WTC11 (cell line): Measurements from ENCODE around the gene FHIT.

ENCODE experiments used
- CTCF ChIP-seq: fragments of 200-600 bp; IDR thresholded peaks from 2 replicates; pipeline ENCODE4 v1.8.0; 2022; ENCODE audit warnings: antibody characterized with exemption
- ESRRA ChIP-seq: sonication (generic); formaldehyde crosslinking; IDR thresholded peaks from 2 replicates; pipeline ENCODE4 v1.8.1; 2022; ENCODE audit warnings: mild to moderate bottlenecking, missing genetic modification reagents, borderline replicate concordance
- FOXK1 ChIP-seq: sonication (generic); formaldehyde crosslinking; IDR thresholded peaks from 2 replicates; pipeline ENCODE4 v1.8.0; 2022; ENCODE audit warnings: mild to moderate bottlenecking, moderate library complexity, missing genetic modification reagents
- JUN ChIP-seq: sonication (generic); formaldehyde crosslinking; IDR thresholded peaks from 2 replicates; pipeline ENCODE4 v1.8.0; 2023; ENCODE audit warnings: mild to moderate bottlenecking, missing genetic modification reagents
- KAT7 ChIP-seq: sonication (generic); formaldehyde crosslinking; IDR thresholded peaks from 2 replicates; pipeline ENCODE4 v1.8.1; 2023; ENCODE audit warnings: missing genetic modification reagents, mild to moderate bottlenecking, borderline replicate concordance
- NFE2L1 ChIP-seq: sonication (generic); formaldehyde crosslinking; IDR thresholded peaks from 2 replicates; pipeline ENCODE4 v1.8.1; 2023; ENCODE audit warnings: missing genetic modification reagents
- TEAD4 ChIP-seq: sonication (generic); formaldehyde crosslinking; IDR thresholded peaks from 2 replicates; pipeline ENCODE4 v1.8.0; 2022; ENCODE audit warnings: mild to moderate bottlenecking, missing genetic modification reagents
- USF1 ChIP-seq: sonication (generic); formaldehyde crosslinking; IDR thresholded peaks from 2 replicates; pipeline ENCODE4 v1.8.0; 2022; ENCODE audit warnings: mild to moderate bottlenecking, missing genetic modification reagents
- ZNF138 ChIP-seq: sonication (generic); formaldehyde crosslinking; conservative IDR thresholded peaks from 2 replicates; pipeline ENCODE4 v1.8.1; 2022; ENCODE audit warnings: mild to moderate bottlenecking, moderate library complexity, missing genetic modification reagents
- ZNF232 ChIP-seq: sonication (generic); formaldehyde crosslinking; IDR thresholded peaks from 2 replicates; pipeline ENCODE4 v1.8.0; 2022; ENCODE audit warnings: mild to moderate bottlenecking, missing genetic modification reagents

- TF ChIP-seq CTCF (no peak), TEAD4 (CRISPR knock-in tag) (no peak), NFE2L1 (CRISPR knock-in tag) (no peak), ZNF232 (CRISPR knock-in tag) (no peak), ZNF138 (CRISPR knock-in tag) (no peak), KAT7 (CRISPR knock-in tag) (no peak), FOXK1 (CRISPR knock-in tag) (no peak), JUN (no peak), USF1 (CRISPR knock-in tag) (no peak), ESRRA (CRISPR knock-in tag) (no peak)
These were observed 318.6 kb downstream of the FHIT start for GRCh38 chr3:60932643-60933042.
